ENCODE measurements around the gene CYYR1. TPM values are rescaled to one million over a fixed set of nuclear protein-coding genes. Genes with fewer than 3 reads are reported as not detected.

Gene CYYR1
- total and polyA plus RNA-seq, 8 donors, result 20.4 to 88.0 (median 75.9) TPM

DNA sequence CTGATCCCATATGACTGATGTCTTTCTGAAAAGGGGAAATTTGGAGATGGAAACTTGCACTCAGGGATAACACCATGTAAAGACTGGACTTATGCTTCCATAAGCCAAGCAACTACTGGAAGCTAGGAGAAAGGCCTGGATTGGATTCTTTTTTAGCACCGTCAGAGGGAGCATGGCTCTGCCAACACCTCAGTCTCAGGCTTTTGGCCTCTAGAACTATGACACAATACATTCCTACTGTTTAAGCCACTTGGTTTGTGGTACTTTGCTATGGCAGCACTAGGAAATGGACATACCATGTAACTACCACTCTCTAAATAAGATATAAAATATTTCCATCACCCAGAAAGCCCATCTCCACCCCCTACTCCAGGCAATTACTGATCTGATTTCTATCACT is 139.7 kb downstream of the CYYR1 start:
- no peak overlapping the region for H3K27ac ChIP-seq
- no peaks in the 10 kb centered on the region for H3K9me3 ChIP-seq
- ATAC-seq (no peak), DNase-seq (no peak)
- H3K36me3 ChIP-seq, result no peaks in the 10 kb centered on the region
- H3K4me1 ChIP-seq, result no peaks in the 10 kb centered on the region
- H3K27me3 ChIP-seq, result no peaks in the 10 kb centered on the region
- no peak overlapping the region for H3K4me3 ChIP-seq
- no peak for TF ChIP-seq CTCF (IDR thresholded peaks at IDR 0.05)
- intact Hi-C loops (cut with DNase I), result no loop called here

DNA sequence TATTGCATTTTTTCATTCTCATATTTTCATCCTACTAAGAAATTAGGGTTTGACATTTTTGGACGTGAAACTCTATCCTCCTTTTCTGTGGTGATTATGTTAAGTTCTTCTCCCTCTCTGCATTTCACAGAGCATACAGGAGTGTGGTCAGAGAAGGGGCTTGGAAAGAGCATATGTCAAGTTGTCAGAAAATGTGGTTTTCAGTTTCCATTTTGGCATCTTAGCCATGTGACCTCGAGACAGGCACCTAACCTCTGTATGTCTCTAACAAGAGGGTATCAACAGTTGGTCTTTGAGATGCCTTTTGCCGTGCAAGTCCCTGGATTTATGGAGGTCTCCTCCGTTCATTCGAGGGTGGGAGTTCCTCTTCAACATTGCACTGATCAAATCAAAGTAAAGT is 140.7 kb downstream of the CYYR1 start:
- no peak for ATAC-seq
- H3K27ac ChIP-seq, result no peak overlapping the region
- H3K27me3 ChIP-seq, result no peaks in the 10 kb centered on the region
- TF ChIP-seq CTCF (IDR thresholded peaks at IDR 0.05), result no peak
- H3K36me3 ChIP-seq, result no peaks in the 10 kb centered on the region
- H3K9me3 ChIP-seq, result no peaks in the 10 kb centered on the region
- no peak overlapping the region for H3K4me3 ChIP-seq
- DNase-seq, result no peak
- intact Hi-C loops (cut with DNase I), result no loop called here
- no peaks in the 10 kb centered on the region for H3K4me1 ChIP-seq

DNA sequence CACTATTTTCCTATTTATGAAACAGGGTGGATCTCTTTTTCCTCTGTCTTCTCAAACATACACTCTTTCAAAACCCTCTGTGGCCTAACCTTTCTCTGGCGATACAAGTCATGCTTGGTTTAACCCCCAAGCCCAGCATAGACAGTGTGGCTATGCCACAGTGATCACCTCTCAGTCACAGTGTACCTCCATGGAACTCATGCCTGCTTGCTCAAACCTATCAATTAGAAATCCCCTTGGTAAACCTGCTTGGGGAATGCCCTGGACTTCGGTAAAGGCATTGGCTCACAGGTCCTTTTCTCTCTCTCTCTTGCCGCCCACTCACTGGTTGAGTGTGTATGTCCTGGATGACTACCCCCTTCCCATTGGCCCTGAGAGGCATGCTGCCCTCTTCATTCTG is 147.5 kb downstream of the CYYR1 start:
- no peak for TF ChIP-seq CTCF (IDR thresholded peaks at IDR 0.05)
- DNase-seq, result no peak
- Histone ChIP-seq H3K9me3 (no peaks in the 10 kb centered on the region), H3K27me3 (no peaks in the 10 kb centered on the region), H3K27ac (no peak overlapping the region), H3K4me1 (no peaks in the 10 kb centered on the region), H3K4me3 (no peak overlapping the region), H3K36me3 (no peaks in the 10 kb centered on the region)
- intact Hi-C loops (cut with DNase I), result no loop called here
- no peak for ATAC-seq

GRCh38 chr21:26423511-26423910 is 149.6 kb downstream of the CYYR1 start:
- DNase-seq, result no peak
- intact Hi-C loops (cut with DNase I), result no loop called here
- H3K9me3 ChIP-seq, result no peaks in the 10 kb centered on the region
- no peak for ATAC-seq
- H3K27ac ChIP-seq, result no peak overlapping the region
- no peaks in the 10 kb centered on the region for H3K27me3 ChIP-seq
- no peaks in the 10 kb centered on the region for H3K4me1 ChIP-seq
- H3K36me3 ChIP-seq, result no peaks in the 10 kb centered on the region
- no peak overlapping the region for H3K4me3 ChIP-seq
- no peak for TF ChIP-seq CTCF (IDR thresholded peaks at IDR 0.05)

- DNase-seq (no peak), ATAC-seq (no peak)
- no peak for TF ChIP-seq CTCF (IDR thresholded peaks at IDR 0.05)
- Histone ChIP-seq H3K27ac (no peak overlapping the region), H3K4me1 (no peaks in the 10 kb centered on the region), H3K27me3 (no peaks in the 10 kb centered on the region), H3K36me3 (no peaks in the 10 kb centered on the region), H3K4me3 (no peak overlapping the region), H3K9me3 (no peaks in the 10 kb centered on the region)
- intact Hi-C loops (cut with DNase I), result no loop called here
Observed at GRCh38 chr21:26422706-26423105, 150.4 kb downstream of the CYYR1 start.
